HG03108 (cell line): ENCODE data around the gene ATP6V1G2.
"Not testable (repeated sequence)": the region's sequence is repeated elsewhere in the genome, so short reads cannot be mapped to it uniquely, and the experiment has no call there.

Source experiments
- ATAC-seq: cut with Tn5 transposase; IDR thresholded peaks from one replicate; pipeline ENCODE4 v1.9.1; 2021; ENCODE audit warnings: moderate library complexity; ENCODE audit not compliant: unreplicated experiment

ATP6V1G2 gene

DNA sequence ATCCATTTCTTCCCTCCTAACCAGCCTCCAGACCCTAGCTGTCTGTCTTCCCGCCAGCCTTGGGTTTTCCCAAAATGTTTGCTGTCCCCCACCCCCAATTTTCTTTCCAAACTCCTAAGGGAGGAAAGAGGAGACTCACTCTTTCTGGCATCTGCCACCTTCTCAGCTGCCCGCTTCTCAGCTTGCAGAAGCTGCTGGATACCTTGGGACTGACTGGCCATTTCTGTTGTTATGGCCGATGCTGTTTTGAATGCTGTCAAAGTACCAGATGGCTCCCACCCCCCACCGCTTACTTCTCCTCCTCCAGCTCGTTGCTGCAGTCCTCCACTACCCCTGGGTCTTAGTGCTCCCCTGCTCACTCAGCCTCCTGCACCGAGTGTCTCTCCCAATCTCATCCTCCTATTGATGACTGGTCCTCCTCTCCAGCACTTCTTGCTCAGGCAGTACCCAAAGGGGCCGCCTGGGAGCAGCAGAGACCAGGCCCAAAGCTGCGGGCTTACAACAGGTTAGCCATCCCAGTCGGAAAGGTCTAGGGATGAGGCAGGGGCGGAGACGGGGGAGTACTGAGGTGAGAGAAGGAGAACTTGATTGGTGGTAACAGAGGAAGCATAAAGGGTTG lies at the start of gene ATP6V1G2:
Gene ATP6V1G2, minus strand, starts transcription at position 270 of the 619 bp plus-strand sequence. Its CDS starts 49 bp downstream, at position 221.
- peak; percentile 40 for ATAC-seq

DNA sequence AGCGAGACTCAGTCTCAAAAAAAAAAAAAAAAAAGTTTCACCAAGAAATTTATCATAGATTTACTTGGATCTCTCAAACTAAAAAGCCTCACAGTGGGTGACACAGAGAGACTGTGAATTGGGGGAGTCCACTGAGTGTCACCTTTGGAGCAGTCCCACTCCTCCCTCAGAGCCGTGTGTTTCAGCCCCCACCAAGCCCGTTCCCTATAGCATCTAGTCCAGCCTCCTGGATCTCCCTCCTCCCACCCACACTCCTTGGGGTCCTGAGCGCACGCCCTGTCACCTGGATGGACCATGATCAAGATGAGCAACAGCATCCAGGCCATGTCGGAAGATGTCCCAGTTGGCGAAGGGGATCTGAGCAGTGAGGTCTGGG lies 46.0 kb upstream of the ATP6V1G2 start:
- ATAC-seq, result no peak

DNA sequence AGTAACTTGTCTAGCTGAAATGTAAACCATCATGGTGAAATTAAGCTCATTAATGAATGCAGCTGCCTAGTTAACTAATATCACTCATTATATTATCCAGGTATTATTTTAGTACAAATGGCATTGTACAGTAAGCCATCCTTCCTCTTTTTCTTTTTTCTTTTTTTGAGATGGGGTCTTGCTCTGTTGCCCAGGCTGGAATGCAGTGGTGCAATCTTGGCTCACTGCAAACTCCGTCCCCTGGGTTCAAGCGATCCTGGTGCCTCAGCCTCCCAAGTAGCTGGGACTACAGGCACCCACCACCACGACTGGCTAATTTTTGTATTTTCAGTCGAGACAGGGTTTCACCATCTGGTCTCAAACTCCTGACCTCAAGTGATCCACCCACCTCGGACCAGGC lies 44.3 kb upstream of the ATP6V1G2 start:
- ATAC-seq, result not testable (repeated sequence)

DNA sequence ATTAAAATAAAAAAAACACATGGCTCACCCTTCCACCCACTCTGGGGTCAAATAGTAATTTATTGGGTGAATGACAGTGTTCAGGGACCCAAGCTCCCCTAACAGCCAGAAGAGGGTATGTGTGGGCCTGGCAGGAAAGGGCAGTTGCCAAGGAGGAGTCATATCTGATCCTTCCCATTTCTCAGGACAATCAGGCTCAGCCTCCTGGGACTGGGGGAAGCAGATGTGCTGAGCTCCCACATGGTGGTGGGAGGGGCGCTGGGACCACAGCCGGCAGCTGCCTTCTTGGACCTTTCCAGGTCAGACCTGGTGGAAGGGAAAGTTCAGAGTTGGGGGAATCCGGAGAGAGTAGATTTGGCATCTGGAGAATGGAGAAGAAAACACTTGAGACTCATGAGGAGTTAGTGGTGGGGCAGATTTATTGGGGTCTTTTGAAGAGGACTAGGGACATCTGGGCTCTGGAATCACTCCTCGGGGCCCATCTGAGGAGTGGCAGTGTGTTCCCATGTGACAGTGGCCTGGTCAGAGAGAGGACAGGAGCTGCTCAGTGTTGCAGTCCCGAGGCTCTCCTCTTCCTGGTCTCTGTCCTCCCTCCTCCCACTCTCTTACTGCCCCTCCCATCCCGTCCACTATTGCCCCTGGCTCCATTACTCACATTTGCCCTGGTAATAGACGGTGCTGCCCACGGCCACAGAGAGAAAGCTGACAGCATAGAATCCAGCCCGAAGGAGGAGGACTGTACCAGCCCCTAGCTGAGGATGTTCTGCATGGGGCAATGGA lies 42.7 kb upstream of the ATP6V1G2 start:
- no peak for ATAC-seq

DNA sequence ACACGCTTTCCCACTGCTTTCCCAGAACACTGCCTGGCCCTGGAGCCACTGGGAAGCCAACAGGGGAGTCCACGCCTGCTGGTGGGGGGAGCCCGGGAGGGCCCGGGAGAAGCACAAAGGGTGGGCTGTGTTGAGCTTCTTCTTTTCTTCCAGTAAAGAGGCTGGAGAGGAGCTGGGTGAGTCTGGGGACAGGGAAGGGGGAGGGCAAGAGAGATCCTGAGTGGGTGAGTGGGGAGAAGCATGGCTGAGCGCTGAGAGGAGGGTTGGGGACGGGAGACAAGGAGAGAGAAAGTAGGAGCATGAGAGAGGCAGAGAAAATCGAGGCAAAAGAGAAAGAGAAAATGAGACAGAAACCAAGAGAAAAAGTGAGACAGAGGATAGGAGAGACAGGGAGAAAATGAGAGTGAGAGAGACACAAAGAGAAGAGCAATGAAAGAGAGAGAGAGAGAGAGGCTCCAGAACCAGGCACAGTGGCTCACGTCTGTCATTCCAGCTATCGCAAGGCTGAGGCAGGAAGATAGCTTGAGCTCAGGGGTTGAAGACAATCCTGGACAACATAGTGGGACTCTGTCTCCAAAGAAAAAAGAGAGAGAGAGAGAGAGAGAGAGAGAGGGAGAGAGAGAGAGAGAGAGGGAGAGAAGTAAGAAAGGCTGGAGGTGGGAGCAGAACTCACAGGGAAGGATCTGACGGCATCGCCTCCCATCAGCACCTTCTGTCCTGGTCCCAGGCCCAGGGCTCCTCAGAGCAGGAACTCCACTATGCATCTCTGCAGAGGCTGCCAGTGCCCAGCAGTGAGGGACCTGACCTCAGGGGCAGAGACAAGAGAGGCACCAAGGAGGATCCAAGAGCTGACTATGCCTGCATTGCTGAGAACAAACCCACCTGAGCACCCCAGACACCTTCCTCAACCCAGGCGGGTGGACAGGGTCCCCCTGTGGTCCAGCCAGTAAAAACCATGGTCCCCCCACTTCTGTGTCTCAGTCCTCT lies 41.7 kb upstream of the ATP6V1G2 start:
- no peak for ATAC-seq

DNA sequence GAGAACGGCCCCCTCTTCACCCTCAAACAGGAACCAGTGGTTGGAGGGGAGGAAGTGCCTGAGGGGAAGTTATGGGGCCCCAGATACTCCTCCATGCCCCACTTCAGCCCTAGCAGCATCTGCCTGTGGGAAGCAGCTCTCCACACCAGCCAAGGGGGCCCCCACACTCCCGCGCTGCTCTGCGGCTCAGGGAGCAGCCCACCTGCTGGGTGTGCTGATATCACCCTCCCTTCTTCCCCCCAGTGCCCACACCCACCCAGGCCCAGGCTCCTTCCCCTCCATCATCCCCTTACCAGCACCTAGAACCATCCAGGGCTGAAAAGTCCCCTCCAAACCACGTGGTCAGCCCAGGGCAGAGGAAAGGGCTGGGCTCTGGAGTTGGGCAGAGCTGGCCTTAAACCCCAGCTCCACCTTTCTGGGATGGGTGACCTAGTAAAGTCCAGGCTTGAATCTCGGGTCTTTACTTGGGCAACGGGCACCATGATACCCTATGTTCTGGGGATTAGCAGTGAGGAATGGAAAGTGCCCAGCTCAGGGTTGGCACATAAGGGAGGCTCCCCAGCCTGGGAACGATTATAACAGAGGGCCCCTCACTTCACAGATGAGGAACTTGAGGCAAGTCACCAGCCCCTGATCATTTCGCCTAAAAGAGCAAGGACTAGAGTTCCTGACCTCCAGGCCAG lies 40.3 kb upstream of the ATP6V1G2 start:
- ATAC-seq, result no peak

DNA sequence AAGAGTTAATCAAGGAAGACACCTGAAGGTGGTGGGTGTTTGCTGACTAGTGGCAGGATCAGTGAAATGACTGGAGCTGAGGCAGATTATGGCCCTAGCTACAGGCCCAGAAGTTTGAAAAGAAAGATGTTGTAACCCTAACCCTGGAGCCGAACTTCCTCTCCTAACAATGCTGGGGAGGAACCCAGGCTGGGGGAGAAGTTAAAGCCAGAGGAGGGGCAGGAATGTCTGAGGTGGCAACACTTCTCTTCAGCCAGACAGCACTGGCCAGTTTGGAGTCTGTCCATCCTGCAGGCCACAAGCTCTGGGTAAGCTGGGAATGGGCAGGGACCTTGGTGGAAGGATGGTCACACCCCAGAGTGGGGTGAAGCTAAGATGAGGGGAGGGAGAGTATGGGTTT lies 39.6 kb upstream of the ATP6V1G2 start, which contains the start of gene LST1:
Gene LST1, plus strand, starts transcription at position 270 of the 400 bp plus-strand sequence. CDS start 1,023 bp downstream, outside the sequence.
- ATAC-seq, result no peak

DNA sequence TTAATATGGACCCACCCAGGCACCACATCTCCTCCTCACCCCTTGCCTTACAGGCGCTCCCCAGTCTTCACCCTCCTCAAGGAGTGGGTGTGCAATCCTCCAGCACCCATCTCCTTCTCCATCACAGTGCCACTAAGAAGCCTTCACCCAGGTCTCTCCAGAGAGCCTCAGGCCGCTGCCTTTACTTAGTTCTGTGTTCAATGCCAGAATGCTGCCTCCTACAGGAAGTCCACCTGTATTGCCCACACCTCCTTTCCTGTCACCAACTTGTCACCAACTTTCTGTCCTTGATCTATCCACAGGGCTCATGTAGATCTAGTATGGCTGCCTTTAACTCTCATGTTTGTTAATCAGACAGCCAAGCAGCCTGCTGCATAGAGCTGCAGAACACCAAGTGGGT lies 39.1 kb upstream of the ATP6V1G2 start:
- ATAC-seq, result no peak

DNA sequence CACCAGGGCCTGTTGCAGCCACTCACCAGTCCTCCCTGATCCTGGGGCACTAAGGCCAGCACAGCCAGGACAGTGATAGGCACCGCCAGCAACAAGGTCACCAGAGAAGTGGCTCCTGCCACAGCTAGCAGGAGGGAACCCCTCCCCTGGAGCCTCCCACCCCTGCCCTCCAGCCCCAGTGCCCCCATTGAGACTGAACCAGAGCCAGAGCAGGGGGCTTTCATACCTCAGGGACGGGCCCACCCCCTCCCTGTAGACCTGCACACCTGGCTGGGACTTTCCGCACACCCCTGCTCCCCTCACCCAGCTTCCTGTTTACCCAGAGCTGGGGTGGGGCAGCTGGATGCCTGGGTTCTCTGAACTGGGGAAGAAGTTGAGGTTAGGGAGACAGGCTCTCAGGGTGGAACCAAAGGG lies 35.8 kb upstream of the ATP6V1G2 start, which contains the start of gene LTB:
Gene LTB, minus strand, starts transcription at position 195 of the 414 bp plus-strand sequence. Its CDS starts 7 bp downstream, at position 188.
- no peak for ATAC-seq

DNA sequence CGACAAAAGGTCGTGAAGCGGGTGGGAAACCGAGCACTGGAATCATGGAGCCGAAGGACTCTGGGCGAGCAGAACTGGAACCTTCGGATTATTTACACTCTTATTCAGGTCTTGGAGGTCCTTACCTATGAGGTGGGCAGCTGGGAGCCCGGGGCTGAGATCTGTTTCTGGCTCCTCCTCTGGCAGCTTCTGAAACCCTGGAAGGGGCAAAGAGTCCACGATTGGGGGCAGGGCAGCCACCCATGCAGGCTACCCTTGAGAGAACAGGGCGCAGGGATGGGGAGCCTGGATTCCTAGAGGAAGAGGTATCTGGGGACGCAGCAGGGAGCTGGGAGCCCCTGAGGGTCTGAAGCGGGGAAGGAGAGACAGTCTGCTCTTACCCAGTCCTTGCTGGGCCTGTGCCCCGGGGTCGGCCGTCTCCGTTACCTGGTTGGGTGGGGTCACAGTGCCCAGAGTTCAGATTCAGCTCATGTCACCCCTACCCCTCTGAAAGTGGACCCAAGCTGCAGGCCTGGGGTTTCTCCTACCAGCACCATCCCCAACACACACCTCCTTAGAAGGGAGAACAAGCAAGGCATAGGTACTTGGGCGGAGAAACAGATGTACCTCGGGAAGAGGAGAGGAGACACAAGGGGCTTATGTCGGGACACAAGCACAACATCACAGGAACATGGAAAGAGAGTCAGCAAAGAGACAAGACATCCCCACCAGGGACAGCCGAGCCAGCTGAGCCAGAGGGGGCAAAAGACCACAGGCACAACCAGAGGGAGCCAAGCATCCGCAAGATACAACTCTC lies 35.2 kb upstream of the ATP6V1G2 start:
- no peak for ATAC-seq

DNA sequence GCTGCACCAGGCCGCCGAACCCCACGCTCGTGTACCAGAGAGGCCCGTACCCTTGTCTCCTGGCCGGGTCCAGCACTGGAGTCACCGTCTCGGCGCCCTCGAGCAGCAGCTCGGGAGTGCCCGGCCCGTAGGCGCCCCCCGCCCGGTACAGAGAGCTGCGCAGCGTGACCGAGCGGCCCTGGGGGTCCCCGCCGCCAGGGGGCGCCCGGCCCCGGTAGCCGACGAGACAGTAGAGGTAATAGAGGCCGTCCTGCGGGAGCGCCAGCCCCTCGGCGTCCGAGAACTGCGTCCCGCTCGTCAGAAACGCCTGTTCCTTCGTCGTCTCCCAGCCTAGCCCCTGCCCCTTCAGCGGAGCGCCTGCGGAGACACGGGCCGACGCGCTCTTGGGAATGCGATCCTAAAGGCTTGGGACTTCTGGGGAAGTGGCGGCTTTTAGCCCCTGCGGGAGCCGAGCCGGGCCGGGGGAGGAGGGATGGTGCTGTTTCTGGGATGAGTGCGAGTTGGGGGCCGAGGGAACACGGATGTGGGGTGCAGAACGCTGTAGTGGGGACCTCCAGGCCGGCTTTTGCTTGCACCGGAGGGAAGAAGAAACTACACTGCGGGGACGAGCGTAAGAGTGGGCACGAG lies 34.5 kb upstream of the ATP6V1G2 start:
- ATAC-seq, result peak; percentile 44

DNA sequence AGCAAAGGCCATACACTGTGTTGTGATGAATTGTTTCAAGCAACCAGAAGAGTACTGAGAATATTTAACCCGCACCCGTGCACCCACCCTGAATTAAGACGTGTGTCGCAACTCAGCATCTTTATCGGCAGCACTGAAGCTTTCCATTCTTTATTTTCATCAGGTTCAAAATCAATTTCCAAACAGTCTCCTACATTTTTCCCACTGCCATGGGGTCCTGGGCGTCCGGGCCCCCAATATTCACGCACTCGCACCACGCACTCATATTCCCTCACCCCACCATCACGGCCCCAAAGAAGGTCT lies 34.0 kb upstream of the ATP6V1G2 start:
- ATAC-seq, result no peak

DNA sequence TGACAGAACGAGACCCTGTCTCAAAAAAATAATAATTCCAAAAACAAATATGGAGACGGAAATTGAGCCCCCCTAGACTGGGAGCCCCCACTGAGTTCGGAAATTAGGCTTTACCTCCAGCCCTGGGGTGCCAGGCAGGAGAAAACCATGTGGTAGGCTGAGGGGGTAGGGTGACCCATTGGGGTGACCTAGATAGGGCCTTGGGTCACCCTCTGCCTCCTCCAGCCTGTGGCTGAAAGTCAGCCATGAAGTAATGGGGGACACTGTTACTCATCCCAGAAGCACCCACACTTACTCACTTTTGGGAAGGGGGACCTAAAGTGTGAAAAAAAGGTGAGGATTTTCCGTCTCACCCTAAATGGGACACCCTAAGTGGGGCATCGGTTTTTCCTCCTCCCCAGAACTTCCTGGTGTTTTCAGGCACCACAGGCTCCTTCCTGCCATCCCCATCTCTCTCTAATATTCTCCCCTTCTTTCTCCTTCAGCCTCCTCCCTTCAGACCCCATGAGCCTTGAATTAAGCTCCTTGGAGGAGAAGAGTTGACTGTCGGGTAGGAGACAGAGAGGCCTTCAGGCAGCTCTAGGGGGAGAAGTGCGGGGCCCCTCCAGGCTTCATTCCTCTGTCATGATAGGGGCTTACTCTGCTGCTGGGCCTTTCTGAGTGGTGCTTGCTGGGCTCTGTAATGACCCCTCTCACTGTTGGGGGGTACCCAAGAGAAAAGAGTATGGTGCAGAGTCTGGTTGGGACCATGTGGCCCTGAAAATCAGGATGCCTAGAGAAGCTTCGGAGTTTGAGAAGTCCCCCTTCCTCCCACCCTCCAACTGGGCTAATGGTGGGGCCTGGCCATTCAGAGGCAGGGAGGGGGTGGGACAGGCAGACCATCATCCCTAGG lies 33.4 kb upstream of the ATP6V1G2 start:
- ATAC-seq, result no peak

DNA sequence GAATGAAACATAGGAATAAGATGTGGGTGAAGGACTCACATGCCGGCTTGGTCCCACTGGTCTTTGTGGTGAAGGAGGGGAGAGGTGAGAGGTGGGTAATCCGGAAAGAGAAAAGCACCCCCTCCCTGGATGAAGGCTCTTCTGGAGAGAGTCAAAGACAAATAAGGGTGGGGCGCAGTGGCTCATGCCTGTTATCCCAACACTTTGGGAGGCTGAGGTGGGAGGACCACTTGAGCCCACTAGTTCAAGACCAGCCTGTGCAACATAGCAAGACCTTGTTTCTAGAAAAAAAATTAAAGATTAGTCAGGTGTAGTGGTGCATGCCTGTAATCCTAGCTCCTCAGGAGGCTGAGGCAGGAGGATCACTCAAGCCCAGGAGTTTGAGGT lies 32.7 kb upstream of the ATP6V1G2 start:
- ATAC-seq, result no peak

DNA sequence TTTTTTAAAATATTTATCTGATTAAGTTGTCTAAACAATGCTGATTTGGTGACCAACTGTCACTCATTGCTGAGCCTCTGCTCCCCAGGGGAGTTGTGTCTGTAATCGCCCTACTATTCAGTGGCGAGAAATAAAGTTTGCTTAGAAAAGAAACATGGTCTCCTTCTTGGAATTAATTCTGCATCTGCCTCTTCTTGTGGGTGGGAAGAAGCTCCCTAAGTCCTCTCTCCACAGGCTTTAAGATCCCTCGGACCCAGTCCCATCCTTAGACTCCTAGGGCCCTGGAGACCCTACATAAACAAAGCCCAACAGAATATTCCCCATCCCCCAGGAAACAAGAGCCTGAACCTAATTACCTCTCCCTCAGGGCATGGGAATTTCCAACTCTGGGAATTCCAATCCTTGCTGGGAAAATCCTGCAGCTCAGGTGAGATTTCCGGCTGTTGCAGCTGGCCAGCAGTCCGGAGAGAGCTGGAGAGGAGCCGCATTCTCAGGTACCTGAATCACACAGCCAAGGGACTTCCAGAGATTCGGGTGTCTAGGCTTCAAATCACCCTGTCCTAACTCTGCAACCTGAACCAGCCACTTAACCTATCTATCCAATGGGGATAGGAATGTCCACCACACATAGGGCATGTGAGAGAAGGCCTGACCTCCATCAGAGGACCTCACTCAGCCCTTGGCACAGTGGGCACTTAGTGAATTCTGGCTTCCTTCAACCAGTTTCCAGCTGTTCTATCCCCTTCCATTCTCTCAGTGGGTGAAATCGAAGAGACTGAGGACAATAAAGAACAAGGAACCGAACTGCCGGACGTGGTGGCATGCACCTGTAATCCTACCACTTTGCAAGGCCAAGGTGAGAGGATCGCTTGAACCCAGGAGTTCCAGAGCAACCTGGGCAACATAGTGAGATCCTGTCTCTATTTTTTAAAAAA lies 32.0 kb upstream of the ATP6V1G2 start:
- no peak for ATAC-seq

DNA sequence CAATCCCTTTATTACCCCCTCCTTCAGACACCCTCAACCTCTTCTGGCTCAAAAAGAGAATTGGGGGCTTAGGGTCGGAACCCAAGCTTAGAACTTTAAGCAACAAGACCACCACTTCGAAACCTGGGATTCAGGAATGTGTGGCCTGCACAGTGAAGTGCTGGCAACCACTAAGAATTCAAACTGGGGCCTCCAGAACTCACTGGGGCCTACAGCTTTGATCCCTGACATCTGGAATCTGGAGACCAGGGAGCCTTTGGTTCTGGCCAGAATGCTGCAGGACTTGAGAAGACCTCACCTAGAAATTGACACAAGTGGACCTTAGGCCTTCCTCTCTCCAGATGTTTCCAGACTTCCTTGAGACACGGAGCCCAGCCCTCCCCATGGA lies 31.2 kb upstream of the ATP6V1G2 start:
- no peak for ATAC-seq

DNA sequence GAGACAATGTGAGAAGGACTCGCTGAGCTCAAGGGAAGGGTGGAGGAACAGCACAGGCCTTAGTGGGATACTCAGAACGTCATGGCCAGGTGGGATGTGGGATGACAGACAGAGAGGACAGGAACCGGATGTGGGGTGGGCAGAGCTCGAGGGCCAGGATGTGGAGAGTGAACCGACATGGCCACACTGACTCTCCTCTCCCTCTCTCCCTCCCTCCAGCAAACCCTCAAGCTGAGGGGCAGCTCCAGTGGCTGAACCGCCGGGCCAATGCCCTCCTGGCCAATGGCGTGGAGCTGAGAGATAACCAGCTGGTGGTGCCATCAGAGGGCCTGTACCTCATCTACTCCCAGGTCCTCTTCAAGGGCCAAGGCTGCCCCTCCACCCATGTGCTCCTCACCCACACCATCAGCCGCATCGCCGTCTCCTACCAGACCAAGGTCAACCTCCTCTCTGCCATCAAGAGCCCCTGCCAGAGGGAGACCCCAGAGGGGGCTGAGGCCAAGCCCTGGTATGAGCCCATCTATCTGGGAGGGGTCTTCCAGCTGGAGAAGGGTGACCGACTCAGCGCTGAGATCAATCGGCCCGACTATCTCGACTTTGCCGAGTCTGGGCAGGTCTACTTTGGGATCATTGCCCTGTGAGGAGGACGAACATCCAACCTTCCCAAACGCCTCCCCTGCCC lies 30.6 kb upstream of the ATP6V1G2 start:
- ATAC-seq, result no peak
